ENCODE results near the gene BSDC1. TPM values are rescaled to one million over a fixed set of nuclear protein-coding genes. Genes with fewer than 3 reads are reported as not detected.

Gene BSDC1
- total and polyA plus RNA-seq, 4 experiments from 2014 or later = 29.7 to 112 (median 76.1) TPM

- intact Hi-C loops (cut with micrococcal nuclease) = loop anchor here (1.0 to 2.0 kb wide), 6 partner anchors 15 to 120 kb away; partner anchors contain the start of gene HDAC1
- Histone ChIP-seq H3K36me3 (ENCODE audit: insufficient read depth, low read length) (peaks cover 22% of the 10 kb centered on the region), H3K4me3 (ENCODE audit: low read length in 2 of 2) (peak overlapping the region in 1 of 2 donors; percentile 48), H3K4me1 (ENCODE audit: insufficient read depth, low read length) (peaks cover 40% of the 10 kb centered on the region), H3K9me3 (ENCODE audit: control insufficient read depth in 1 of 2, low read length in 2 of 2) (no peaks in the 10 kb centered on the region), H3K27me3 (ENCODE audit: insufficient read depth, low read length) (no peaks in the 10 kb centered on the region), H3K27ac (ENCODE audit: low read depth, low read length) (peak overlapping the region; percentile 45)
- Mint-ChIP-seq H3K36me3 (peaks cover 19 to 32% of the 10 kb centered on the region in 2 donors), H3K4me3 (peak overlapping the region in 6 of 8 donors; percentile 48 to 86 (median 84)), H3K4me1 (peaks cover 26 to 44% (median 35%) of the 10 kb centered on the region in 4 donors), H3K9me3 (peaks cover 0 to 3% (median 0%) of the 10 kb centered on the region in 8 donors), H3K27ac (no peak overlapping the region), H3K27me3 (no peaks in the 10 kb centered on the region)
- ChIA-PET CTCF (ENCODE audit: partially characterized antibody) (interaction anchor here (1.0 to 2.1 kb wide), 12 partner anchors 11 to 123 kb away, joined by 3 to 13 read pairs (median 7); no protein-coding TSS in a partner anchor), POLR2A (ENCODE audit: partially characterized antibody) (interaction anchor here (0.6 to 8.5 kb wide), 39 partner anchors 13 to 315 kb away, joined by 3 to 173 read pairs (median 6); partner anchors contain the start of genes BSDC1, CCDC28B, FAM229A and HDAC1)
- DNase-seq = no peak
These were observed 58.8 kb downstream of the BSDC1 start for GRCh38 chr1:32335535-32335789.

- peak overlapping the region; percentile 31 to 95 (median 83) for H3K27ac Mint-ChIP-seq
These were observed 59.2 kb downstream of the BSDC1 start for GRCh38 chr1:32334864-32335534.

GRCh38 chr1:32334274-32334861 is 59.9 kb downstream of the BSDC1 start:
- Mint-ChIP-seq H3K9me3 (peaks cover 0 to 3% (median 0%) of the 10 kb centered on the region in 8 donors), H3K27ac (peak overlapping the region; percentile 31 to 95 (median 75)), H3K4me3 (peak overlapping the region; percentile 78 to 92 (median 87)), H3K36me3 (peaks cover 27 to 43% of the 10 kb centered on the region in 2 donors), H3K27me3 (no peaks in the 10 kb centered on the region), H3K4me1 (peaks cover 26 to 44% (median 35%) of the 10 kb centered on the region in 4 donors)
- Histone ChIP-seq H3K36me3 (ENCODE audit: insufficient read depth, low read length) (peaks cover 29% of the 10 kb centered on the region), H3K4me3 (ENCODE audit: low read length in 2 of 2) (peak overlapping the region in 1 of 2 donors; percentile 48), H3K27me3 (ENCODE audit: insufficient read depth, low read length) (no peaks in the 10 kb centered on the region), H3K9me3 (ENCODE audit: control insufficient read depth in 1 of 2, low read length in 2 of 2) (no peaks in the 10 kb centered on the region), H3K27ac (ENCODE audit: low read depth, low read length) (no peak overlapping the region), H3K4me1 (ENCODE audit: insufficient read depth, low read length) (peaks cover 40% of the 10 kb centered on the region)
- ChIA-PET CTCF (ENCODE audit: partially characterized antibody) (interaction anchor here (0.8 to 2.3 kb wide), 3 partner anchors 44 to 118 kb away, joined by 3 to 9 read pairs (median 5); no protein-coding TSS in a partner anchor), POLR2A (ENCODE audit: partially characterized antibody) (interaction anchor here (0.6 to 8.5 kb wide), 6 partner anchors 12 to 105 kb away, joined by 4 to 173 read pairs (median 6); no protein-coding TSS in a partner anchor)
- no peak for DNase-seq
- intact Hi-C loops (cut with micrococcal nuclease) = loop anchor here (2.0 kb wide), 1 partner anchor 14 kb away; no protein-coding TSS in a partner anchor

More at GRCh38 chr1:32334864-32335534, 59.2 kb downstream of the BSDC1 start:
- peaks cover 40% of the 10 kb centered on the region for H3K4me1 ChIP-seq (ENCODE audit: insufficient read depth, low read length)
- peak; percentile 67 to 71 (median 68) for DNase-seq
- peak overlapping the region; percentile 29 to 48 for H3K4me3 ChIP-seq (ENCODE audit: low read length in 2 of 2)
- H3K36me3 ChIP-seq (ENCODE audit: insufficient read depth, low read length) = peaks cover 25% of the 10 kb centered on the region
- H3K27me3 ChIP-seq (ENCODE audit: insufficient read depth, low read length) = no peaks in the 10 kb centered on the region
- ChIA-PET POLR2A (ENCODE audit: partially characterized antibody) (interaction anchor here (0.6 to 8.5 kb wide), 34 partner anchors 12 to 227 kb away, joined by 3 to 173 read pairs (median 8); partner anchors contain the start of genes BSDC1, CCDC28B, HDAC1 and KPNA6), CTCF (ENCODE audit: partially characterized antibody) (interaction anchor here (1.1 to 2.1 kb wide), 7 partner anchors 12 to 121 kb away, joined by 3 to 13 read pairs (median 7); no protein-coding TSS in a partner anchor)
- Mint-ChIP-seq H3K4me3 (peak overlapping the region; percentile 83 to 92 (median 87)), H3K4me1 (peaks cover 26 to 44% (median 35%) of the 10 kb centered on the region in 4 donors), H3K36me3 (peaks cover 21 to 37% of the 10 kb centered on the region in 2 donors), H3K27me3 (no peaks in the 10 kb centered on the region), H3K9me3 (peaks cover 0 to 3% (median 0%) of the 10 kb centered on the region in 8 donors)
- peak overlapping the region; percentile 45 for H3K27ac ChIP-seq (ENCODE audit: low read depth, low read length)
- no peaks in the 10 kb centered on the region for H3K9me3 ChIP-seq (ENCODE audit: control insufficient read depth in 1 of 2, low read length in 2 of 2)
- intact Hi-C loops (cut with micrococcal nuclease) = loop anchor here (1.0 to 2.0 kb wide), 6 partner anchors 14 to 120 kb away; partner anchors contain the start of gene HDAC1

GRCh38 chr1:32333251-32333963 is 60.8 kb downstream of the BSDC1 start:
- H3K4me3 Mint-ChIP-seq = peak overlapping the region in 5 of 8 donors; percentile 44 to 85 (median 77)
- intact Hi-C loops (cut with micrococcal nuclease) = no loop called here
- DNase-seq = no peak
- Histone ChIP-seq H3K27ac (ENCODE audit: low read depth, low read length) (no peak overlapping the region), H3K4me1 (ENCODE audit: insufficient read depth, low read length) (peaks cover 40% of the 10 kb centered on the region), H3K9me3 (ENCODE audit: control insufficient read depth in 1 of 2, low read length in 2 of 2) (no peaks in the 10 kb centered on the region), H3K4me3 (ENCODE audit: low read length in 2 of 2) (no peak overlapping the region), H3K27me3 (ENCODE audit: insufficient read depth, low read length) (no peaks in the 10 kb centered on the region), H3K36me3 (ENCODE audit: insufficient read depth, low read length) (peaks cover 39% of the 10 kb centered on the region)
- H3K4me1 Mint-ChIP-seq = peaks cover 26 to 43% (median 32%) of the 10 kb centered on the region in 4 donors
- H3K9me3 Mint-ChIP-seq = peaks cover 0 to 3% (median 0%) of the 10 kb centered on the region in 8 donors
- CTCF ChIA-PET (ENCODE audit: partially characterized antibody) = interaction anchor here (0.6 to 4.3 kb wide), 8 partner anchors 10 to 117 kb away, joined by 3 to 14 read pairs (median 3); no protein-coding TSS in a partner anchor
- H3K36me3 Mint-ChIP-seq = peaks cover 37 to 53% of the 10 kb centered on the region in 2 donors
- H3K27me3 Mint-ChIP-seq = no peaks in the 10 kb centered on the region
- POLR2A ChIA-PET (ENCODE audit: partially characterized antibody) = interaction anchor here (1.0 to 8.5 kb wide), 9 partner anchors 11 to 132 kb away, joined by 3 to 173 read pairs (median 7); partner anchors contain the start of genes CCDC28B and HDAC1
- peak overlapping the region; percentile 31 to 86 (median 74) for H3K27ac Mint-ChIP-seq

- Histone ChIP-seq H3K27ac (ENCODE audit: low read depth, low read length) (no peak overlapping the region), H3K27me3 (ENCODE audit: insufficient read depth, low read length) (no peaks in the 10 kb centered on the region), H3K4me3 (ENCODE audit: low read length in 2 of 2) (no peak overlapping the region), H3K4me1 (ENCODE audit: insufficient read depth, low read length) (peaks cover 31% of the 10 kb centered on the region), H3K36me3 (ENCODE audit: insufficient read depth, low read length) (peaks cover 47% of the 10 kb centered on the region), H3K9me3 (ENCODE audit: control insufficient read depth in 1 of 2, low read length in 2 of 2) (no peaks in the 10 kb centered on the region)
- no peaks in the 10 kb centered on the region for H3K27me3 Mint-ChIP-seq
- H3K9me3 Mint-ChIP-seq = peaks cover 0 to 3% (median 0%) of the 10 kb centered on the region in 8 donors
- H3K27ac Mint-ChIP-seq = peak overlapping the region in 2 of 7 donors; percentile 36 to 75
- POLR2A ChIA-PET (ENCODE audit: partially characterized antibody) = interaction anchor here (0.9 to 8.5 kb wide), 10 partner anchors 10 to 132 kb away, joined by 3 to 173 read pairs (median 4); partner anchors contain the start of genes CCDC28B and HDAC1
- H3K4me3 Mint-ChIP-seq = no peak overlapping the region
- DNase-seq = no peak
- CTCF ChIA-PET (ENCODE audit: partially characterized antibody) = interaction anchor here (1.4 to 4.3 kb wide), 6 partner anchors 10 to 116 kb away, joined by 3 to 14 read pairs (median 8); no protein-coding TSS in a partner anchor
- intact Hi-C loops (cut with micrococcal nuclease) = no loop called here
- peaks cover 20 to 35% (median 25%) of the 10 kb centered on the region in 4 donors for H3K4me1 Mint-ChIP-seq
- H3K36me3 Mint-ChIP-seq = peaks cover 41 to 62% of the 10 kb centered on the region in 2 donors
These were observed 61.8 kb downstream of the BSDC1 start for GRCh38 chr1:32332290-32333079.

- Histone ChIP-seq H3K9me3 (ENCODE audit: control insufficient read depth in 1 of 2, low read length in 2 of 2) (no peaks in the 10 kb centered on the region), H3K27me3 (ENCODE audit: insufficient read depth, low read length) (no peaks in the 10 kb centered on the region), H3K4me3 (ENCODE audit: low read length in 2 of 2) (no peak overlapping the region), H3K36me3 (ENCODE audit: insufficient read depth, low read length) (peaks cover 55% of the 10 kb centered on the region), H3K4me1 (ENCODE audit: insufficient read depth, low read length) (peaks cover 21% of the 10 kb centered on the region), H3K27ac (ENCODE audit: low read depth, low read length) (no peak overlapping the region)
- Mint-ChIP-seq H3K27ac (peak overlapping the region in 4 of 7 donors; percentile 2 to 67 (median 54)), H3K4me1 (peaks cover 14 to 26% (median 17%) of the 10 kb centered on the region in 4 donors), H3K36me3 (peaks cover 47 to 67% of the 10 kb centered on the region in 2 donors), H3K9me3 (peaks cover 0 to 3% (median 0%) of the 10 kb centered on the region in 8 donors), H3K27me3 (no peaks in the 10 kb centered on the region), H3K4me3 (no peak overlapping the region)
- intact Hi-C loops (cut with micrococcal nuclease) = no loop called here
- CTCF ChIA-PET (ENCODE audit: partially characterized antibody) = interaction anchor here (1.9 to 4.3 kb wide), 3 partner anchors 41 to 116 kb away, joined by 8 to 14 read pairs (median 9); no protein-coding TSS in a partner anchor
- POLR2A ChIA-PET (ENCODE audit: partially characterized antibody) = interaction anchor here (0.5 to 2.1 kb wide), 7 partner anchors 9 to 187 kb away, joined by 3 to 6 read pairs (median 4); no protein-coding TSS in a partner anchor
- DNase-seq = no peak
These were observed 62.7 kb downstream of the BSDC1 start for GRCh38 chr1:32331549-32331948.
